Cardiac muscle cell (in vitro differentiated cells and primary cell): ENCODE data around the gene CEP72. TPM values are rescaled to one million over a fixed set of nuclear protein-coding genes. Genes with fewer than 3 reads are reported as not detected.

Source experiments
- DNase-seq, 2 donors: peaks; one replicate each; pipeline versions ENCODE4 v3.0.0 to v3.0.0-alpha.2; 2010 to 2017; ENCODE audit warnings: low read depth in 1 of 2, low spot score in 1 of 2
- H3K27ac ChIP-seq: fragments of 200-600 bp; sonication (generic); 2 replicates; pipeline ENCODE4 v1.5.1; 2016
- H3K27me3 ChIP-seq: fragments of 200-600 bp; sonication (generic); 2 replicates; pipeline ENCODE4 v1.6.0; 2016; ENCODE audit warnings: control low read depth
- H3K36me3 ChIP-seq: fragments of 200-600 bp; sonication (generic); 2 replicates; pipeline ENCODE4 v1.5.1; 2016; ENCODE audit warnings: control low read depth
- H3K4me1 ChIP-seq: fragments of 200-600 bp; sonication (generic); 2 replicates; pipeline ENCODE4 v1.8.1; 2017; ENCODE audit warnings: low read depth, mild to moderate bottlenecking, mixed run types
- H3K4me3 ChIP-seq: fragments of 200-600 bp; sonication (generic); 2 replicates; pipeline ENCODE4 v1.5.1; 2016; ENCODE audit warnings: mild to moderate bottlenecking
- H3K9me3 ChIP-seq: fragments of 200-600 bp; sonication (generic); 2 replicates; pipeline ENCODE4 v1.5.1; 2017; ENCODE audit warnings: low read depth, mild to moderate bottlenecking, control low read depth
- polyA plus RNA-seq: library from polyadenylated mRNA; unstranded; fragments of >200 nt; fragmentation: Nextera tagmentation; extraction: Ambion mirVana; gene quantifications from 2 replicates; pipeline ENCODE4 v1.2.1, GENCODE V29; 2016
- total RNA-seq: library from RNA; depleted of rRNA; stranded (reverse); fragments of >200 nt; gene quantifications from 2 replicates; pipeline ENCODE4 v1.2.3, GENCODE V29; 2016
- TF ChIP-seq, protein P1 (sequence below): IDR thresholded peaks from 2 replicates; pipeline ENCODE4 v1.5.1; 2012; ENCODE audit warnings: low read depth, mild to moderate bottlenecking, low read length

Gene CEP72
- total and polyA plus RNA-seq, 2 experiments from 2014 or later: 6.6 to 8.5 TPM

DNA sequence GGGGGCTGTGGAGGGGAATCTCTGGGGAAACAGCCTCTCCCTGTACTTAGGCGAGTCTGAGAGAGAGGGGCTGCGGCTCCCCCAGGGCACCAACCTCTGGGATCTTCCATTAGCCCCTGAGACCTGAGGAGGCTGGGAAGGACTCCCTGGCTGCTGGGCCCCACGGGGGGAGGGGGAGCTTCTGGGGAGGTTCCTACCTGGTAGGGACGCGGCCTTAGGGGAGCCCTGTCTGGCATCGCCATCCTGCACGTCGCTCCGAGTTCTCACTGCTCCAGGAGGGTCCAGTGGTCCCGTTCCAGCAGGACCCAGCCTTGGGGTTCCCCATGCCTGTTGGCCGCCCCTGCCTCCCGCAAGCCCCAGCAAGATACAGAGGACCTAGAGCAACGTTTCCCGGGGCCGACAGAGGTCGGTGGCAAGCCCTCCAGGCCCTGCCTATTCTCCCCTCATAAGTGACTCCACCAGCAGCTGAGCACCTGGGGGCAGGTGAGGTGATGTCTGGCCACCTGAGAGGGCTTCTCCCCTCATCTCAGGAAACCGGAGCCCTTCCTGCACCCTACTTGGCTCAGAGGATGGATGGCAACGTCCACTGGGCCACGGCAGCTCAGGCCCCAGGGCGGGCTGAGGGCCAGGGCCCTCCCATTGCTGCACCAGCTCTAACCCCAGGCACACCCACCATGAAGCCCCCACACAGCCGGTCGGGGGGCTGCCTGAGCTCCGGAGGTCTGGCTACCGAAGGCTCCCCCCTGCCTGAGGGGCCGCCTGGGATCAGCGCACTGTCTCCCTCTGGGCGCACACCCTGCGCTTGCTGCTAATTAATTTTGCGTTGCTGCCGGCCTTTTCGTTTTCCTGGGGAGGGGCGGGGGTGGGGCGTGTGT, 58.5 kb downstream of the CEP72 start:
- Histone ChIP-seq H3K4me1 (peaks cover 8% of the 10 kb centered on the region), H3K4me3 (no peak overlapping the region), H3K27me3 (no peaks in the 10 kb centered on the region), H3K9me3 (no peaks in the 10 kb centered on the region), H3K27ac (no peak overlapping the region), H3K36me3 (no peaks in the 10 kb centered on the region)
- no peak for DNase-seq
- TF ChIP-seq, protein P1, sequence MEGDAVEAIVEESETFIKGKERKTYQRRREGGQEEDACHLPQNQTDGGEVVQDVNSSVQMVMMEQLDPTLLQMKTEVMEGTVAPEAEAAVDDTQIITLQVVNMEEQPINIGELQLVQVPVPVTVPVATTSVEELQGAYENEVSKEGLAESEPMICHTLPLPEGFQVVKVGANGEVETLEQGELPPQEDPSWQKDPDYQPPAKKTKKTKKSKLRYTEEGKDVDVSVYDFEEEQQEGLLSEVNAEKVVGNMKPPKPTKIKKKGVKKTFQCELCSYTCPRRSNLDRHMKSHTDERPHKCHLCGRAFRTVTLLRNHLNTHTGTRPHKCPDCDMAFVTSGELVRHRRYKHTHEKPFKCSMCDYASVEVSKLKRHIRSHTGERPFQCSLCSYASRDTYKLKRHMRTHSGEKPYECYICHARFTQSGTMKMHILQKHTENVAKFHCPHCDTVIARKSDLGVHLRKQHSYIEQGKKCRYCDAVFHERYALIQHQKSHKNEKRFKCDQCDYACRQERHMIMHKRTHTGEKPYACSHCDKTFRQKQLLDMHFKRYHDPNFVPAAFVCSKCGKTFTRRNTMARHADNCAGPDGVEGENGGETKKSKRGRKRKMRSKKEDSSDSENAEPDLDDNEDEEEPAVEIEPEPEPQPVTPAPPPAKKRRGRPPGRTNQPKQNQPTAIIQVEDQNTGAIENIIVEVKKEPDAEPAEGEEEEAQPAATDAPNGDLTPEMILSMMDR: no peak

DNA sequence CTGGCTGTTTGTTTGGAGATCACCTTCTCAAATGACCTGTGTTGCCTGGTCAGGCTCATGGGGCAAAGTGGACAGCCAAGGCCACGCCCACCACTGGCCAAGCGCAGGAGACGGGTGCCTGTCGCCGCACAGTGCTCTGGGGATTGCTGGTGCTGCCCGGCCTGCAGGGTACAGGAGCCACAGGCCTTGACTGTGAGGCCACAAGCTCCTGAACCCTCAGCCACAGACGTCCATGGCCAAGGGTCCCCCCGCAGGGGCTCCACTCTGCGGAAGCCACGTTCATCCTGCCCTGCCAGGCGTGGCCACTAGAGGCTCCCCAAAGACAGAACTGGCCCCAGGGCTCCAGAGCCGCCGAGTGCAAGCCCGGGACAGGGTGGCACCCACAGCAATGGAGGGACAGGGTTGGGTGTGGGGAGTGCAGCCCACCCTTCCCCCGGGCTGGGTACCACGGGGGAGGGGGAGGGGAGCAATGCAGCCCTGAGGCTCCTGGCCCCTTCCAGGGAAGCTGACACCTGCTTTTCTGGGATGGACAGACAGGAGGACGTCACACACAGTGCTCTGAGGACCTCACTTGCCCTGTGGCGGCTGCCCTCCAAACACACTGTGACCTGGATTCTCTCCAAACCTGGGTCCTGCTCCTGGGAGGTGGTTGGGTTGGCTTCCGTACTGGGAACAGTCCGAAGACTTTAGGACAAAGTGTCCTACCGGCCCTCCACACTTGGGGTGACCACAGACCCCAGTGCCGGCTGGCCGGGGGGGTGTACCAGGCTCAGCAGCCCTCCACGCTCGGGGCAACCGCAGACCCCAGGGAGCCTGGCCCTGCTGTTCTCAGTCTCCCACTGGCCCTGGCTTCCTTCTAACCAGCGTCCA, 59.6 kb downstream of the CEP72 start:
- peak; percentile 64 to 76 for DNase-seq
- Histone ChIP-seq H3K36me3 (no peaks in the 10 kb centered on the region), H3K9me3 (no peaks in the 10 kb centered on the region), H3K4me3 (no peak overlapping the region), H3K27me3 (no peaks in the 10 kb centered on the region), H3K4me1 (peaks cover 8% of the 10 kb centered on the region), H3K27ac (no peak overlapping the region)
- TF ChIP-seq, protein P1: peak; percentile 98

DNA sequence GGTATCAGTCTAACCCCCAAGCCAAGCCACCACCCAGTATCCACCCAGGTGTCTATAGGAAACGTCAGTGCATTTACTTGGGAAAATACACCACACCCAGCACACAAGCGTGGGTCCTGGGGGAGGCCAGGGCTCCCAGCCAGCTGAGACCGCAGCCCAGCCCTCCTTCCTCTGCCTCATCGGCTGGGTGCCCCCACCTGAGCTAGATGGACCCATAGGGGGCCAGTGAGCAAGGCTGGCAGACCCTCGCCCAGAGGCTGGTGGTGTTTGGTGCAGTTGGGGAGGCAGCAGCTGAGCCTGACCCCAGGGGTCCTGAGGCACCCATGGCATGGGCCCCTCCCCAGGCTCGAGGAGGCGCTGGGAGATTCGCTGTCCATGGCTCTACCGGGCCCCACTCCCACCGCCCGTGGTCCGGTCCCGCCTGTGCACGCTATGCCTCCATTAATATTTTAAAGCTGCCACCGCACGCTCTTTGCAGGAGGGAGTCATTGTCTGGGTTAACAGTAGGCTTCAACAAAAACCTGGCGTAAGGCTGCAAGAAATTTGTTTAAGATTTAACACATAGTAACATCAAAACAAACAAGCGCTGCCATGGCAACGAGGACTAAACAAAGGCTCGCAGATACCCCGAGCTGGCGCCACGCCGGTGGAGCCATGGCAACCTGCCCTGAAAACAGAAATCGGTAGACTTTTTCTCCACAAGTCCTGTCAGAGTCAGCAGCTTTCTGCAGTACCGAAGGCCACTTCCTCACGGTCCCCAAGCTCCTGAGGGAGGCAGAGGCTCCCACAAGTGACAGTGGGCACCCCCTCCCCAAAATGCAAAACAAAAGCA, 60.4 kb downstream of the CEP72 start:
- Histone ChIP-seq H3K36me3 (no peaks in the 10 kb centered on the region), H3K9me3 (no peaks in the 10 kb centered on the region), H3K27ac (no peak overlapping the region), H3K4me1 (peaks cover 8% of the 10 kb centered on the region), H3K4me3 (no peak overlapping the region), H3K27me3 (no peaks in the 10 kb centered on the region)
- TF ChIP-seq, protein P1: no peak
- DNase-seq: peak; percentile 28 to 91

DNA sequence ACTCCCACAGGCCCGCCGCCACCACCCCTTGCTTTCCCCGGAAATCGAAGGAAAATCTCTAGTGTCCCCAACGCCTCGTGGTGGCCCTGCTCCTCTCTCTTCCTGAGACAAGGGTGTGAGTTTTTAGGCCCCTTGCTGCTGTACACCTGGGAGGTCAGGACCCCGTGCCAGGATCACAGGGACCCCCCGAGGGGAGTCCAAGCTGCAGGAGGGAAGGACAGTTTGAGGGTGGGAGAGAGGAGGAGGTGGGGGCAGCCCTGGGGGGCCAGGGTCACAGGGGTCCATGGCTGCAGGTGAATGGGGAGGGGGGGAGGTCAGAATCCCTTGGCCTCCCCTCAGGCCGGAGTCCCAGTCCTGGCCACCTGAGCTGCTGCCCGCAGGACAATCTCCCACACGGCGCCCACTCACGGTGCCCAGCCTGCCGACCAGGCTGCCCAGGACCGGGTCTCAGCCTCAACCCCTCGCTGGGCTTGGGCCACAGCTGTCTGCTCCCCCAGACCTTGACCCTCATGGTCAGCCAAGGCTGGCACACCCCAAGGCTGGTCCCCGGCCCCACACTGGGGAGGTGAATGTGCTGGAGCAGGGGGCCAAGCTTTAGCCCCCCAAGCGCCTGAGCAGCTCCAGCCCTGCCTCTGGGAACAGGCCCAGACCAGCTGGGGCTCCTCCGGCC, 61.2 kb downstream of the CEP72 start:
- no peak for DNase-seq
- Histone ChIP-seq H3K4me1 (peaks cover 8% of the 10 kb centered on the region), H3K27me3 (no peaks in the 10 kb centered on the region), H3K36me3 (no peaks in the 10 kb centered on the region), H3K4me3 (no peak overlapping the region), H3K9me3 (no peaks in the 10 kb centered on the region), H3K27ac (no peak overlapping the region)
- TF ChIP-seq, protein P1: no peak
